GM18520 (cell line): Measurements from ENCODE around the gene CDON.

Experiments used
- ATAC-seq: cut with Tn5 transposase; IDR thresholded peaks from one replicate; pipeline ENCODE4 v1.9.1; 2021; ENCODE audit not compliant: unreplicated experiment

CDON gene

GRCh38 chr11:125957618-125958332, 104.9 kb downstream of the CDON start:
- ATAC-seq = no peak

DNA sequence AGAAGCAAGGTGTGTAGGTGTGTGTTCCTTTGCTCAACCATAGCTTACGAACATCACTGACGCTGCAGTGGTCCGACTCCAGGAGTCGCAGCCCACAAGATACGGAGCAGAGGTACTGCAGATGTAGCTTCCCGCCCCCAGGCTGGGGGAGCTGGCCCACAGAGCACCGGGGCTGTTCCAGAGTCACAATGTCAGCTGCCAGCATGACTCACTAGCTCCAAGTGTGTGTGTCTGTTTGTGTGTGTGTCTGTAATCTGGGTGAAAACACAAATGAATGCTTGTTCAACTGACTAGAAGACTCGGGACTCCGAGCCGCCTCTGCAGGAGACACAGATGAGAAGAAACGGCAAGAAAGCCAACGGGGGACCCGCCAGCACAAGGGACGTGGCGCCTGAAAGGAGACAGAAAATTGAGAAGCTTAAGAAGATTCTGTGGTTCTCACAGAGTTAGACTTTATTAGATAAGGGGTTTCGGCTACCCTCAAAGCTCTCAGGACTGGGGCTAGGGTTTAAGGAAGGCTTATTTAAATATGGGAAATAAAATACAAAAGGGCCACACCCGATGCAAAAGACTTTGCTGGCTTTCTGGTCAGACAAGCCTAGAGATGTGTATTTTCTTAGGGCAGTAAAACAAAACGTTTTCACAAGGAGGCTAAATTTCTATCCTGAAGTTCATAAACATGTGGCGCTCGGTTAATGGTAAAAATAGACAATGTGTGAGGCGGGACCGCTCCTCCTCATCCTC, 106.1 kb downstream of the CDON start:
- ATAC-seq = no peak

DNA sequence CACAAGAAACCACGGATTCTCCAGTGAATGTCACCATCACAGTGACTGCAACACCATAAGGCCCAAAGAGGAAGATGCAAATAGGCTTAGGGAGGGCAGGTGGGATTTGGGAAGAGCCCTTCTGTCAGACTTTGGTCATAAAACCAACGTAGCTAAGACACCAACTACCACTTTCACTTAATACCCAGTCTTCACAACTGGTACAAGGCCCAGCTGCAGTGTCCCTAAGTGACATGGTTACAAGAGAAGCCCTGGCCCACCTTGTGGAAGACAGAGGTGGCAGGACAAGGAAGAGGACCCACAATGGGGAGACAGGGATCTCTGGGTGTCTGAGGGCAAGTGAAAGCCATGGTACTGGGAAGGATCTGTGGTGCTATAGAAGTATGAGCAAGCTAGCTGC, 106.8 kb downstream of the CDON start:
- ATAC-seq = no peak

GRCh38 chr11:125954945-125955640, 107.6 kb downstream of the CDON start:
- no peak for ATAC-seq

DNA sequence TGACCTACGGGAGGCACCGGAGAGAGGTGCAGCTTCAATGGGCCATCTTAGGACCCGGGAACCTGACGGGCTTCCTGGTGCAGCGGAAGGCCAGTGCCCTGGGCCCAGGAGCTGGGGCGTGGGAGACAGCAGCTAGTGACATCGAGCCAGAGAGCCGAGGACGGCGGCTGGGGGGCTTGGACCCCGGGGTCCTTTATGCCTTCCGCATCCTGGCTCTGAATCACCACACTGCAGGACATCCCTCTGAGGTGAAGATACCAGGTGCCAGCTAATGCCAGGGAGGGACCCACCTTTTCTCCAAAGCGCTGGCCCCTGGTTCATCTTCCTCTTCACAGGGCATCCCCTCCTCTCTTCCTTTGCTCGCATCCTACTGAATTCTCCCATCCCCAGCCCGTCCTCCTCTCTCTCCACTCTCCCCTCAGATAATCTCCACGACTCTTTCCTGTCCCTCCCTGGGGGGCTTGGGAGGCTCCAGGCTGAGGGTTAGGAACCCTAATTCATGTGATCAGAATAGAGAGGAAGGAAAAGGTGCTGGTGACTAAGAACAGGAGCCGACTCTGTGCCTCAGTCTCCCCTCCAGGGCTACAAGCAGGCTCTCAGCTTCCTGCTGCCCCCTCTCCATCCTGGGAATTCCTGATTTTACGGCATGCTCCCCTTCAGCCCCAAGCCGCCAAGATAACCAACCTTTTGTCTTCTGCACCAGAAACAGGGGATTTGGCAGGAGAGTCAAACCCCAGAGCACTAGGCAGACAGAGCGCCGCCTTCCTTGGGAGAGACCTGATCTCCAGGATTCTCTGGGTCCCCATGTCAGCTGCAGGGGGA, 108.3 kb downstream of the CDON start:
- no peak for ATAC-seq

- no peak for ATAC-seq
These were observed 109.2 kb downstream of the CDON start for GRCh38 chr11:125953401-125953935.

GRCh38 chr11:125952973-125953372, 109.7 kb downstream of the CDON start:
- no peak for ATAC-seq

GRCh38 chr11:125952559-125952958, 110.1 kb downstream of the CDON start:
- no peak for ATAC-seq

DNA sequence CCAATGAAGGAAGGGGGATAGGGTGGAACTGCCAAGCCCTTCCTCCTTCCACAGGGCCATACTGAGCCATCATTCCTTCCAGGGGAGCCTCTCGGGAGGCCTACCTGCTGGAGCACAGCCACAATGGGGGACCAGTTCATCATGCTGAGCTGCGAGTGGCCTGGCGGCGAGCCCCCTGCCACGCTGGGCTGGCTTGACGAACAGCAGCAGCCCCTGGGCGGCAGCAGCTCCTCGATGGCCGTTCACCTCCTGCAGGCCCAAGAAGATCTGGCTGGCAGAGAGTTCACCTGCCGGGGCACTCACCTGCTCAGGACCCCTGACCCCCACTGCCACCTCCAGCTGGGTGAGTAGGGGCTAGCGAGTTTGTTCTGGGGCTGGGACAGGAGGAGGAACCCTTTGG, 110.9 kb downstream of the CDON start:
- no peak for ATAC-seq

DNA sequence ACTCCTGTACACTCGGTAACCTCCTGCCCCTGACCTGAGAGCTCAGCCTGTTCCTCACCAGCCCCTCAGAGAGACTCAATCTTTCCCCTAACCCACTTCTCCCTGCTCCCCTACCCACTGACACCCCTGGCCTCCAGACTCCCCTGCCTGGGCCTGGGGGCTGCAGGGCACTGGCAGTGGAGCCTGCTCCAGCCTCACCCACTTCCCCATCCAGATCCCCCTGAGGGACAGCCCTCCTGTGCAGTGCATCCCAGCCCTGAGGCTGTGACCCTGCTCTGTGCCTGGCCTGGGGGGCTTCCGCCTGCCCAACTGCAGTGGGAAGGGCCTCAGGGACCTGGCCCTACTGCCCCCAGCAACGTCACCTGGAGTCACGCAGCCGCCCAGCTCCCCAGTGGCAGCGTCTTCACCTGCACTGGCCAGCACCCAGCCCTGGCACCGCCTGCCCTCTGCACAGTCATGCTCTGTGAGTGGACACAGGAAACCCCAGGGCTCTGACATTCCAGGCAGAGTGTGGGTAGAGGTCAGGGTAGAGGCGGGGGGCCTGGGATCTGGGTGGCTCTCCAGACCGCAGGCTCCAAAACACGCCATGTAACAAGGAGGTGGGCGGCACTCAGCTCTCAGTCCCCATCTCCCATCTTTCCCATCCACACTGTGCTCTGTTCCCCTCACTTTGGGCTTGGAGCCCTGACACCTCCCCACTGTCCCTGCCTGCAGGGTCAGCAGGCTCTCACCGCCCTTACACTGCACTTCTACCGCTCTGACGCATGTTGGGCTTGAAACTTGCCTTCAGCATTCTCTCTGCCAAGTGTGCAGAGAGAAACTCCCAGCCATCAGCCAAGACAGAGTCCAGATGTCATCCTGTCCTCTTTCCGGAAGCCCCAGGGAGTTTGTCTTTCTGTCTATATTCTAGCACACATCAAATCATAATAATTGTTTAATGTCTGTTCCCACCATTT, 111.7 kb downstream of the CDON start:
- no peak for ATAC-seq

DNA sequence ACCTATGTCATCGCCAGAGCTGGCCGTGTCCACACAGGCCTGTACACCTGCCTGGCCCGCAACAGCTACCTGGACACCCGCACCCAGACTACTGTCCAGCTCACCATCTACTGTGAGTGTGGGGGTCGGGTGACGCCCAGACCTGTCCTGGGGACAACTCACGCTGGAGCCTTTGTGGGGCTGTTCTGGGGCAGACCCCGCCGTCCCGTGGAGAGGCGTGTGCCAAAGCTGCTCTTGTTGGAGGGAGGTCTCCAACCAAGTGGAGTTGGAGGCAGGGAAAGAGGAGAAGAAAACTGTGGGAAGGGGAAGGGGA, 112.5 kb downstream of the CDON start:
- ATAC-seq = no peak

DNA sequence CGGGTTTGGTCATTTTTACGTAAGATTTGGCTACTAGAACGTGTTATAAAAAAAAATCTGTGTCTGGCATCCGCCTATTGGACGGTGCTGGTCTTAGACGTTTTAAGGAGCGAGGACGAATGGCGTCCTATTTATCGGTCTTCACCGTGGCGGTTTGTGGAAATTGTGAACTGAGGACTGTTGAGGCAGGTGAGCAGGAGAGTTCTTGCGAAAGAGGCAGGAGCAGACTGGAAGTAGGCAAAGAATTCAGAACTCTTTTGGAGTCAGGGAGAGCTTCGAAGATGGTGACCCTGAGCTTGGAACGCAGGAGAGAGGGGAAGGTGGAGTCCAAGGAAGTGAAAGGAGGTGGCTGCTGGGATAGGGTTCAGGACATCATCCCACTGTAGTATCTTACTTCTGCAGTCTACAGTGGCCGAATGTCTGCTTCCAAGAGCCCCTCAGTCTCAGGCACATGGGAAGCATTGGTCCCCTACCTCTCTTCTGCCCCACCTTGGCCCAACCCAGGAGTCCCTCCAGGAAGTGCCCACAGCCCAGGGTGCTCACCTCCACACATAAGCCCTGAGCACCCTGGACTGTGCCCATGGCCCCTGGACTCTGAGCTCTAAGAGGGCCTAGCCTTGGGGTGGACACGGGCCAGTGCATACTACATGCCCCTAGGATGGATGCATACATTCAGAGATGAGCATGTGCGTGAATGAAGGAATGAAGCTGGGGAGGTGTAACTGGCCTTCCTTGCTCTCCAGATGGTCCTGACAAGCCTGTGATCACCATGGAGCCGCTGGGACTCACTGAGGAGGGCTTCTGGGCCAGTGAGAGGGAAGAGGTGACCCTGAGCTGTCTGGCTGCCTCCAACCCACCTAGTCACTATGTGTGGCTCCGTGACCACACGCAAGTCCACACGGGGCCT, 113.1 kb downstream of the CDON start:
- ATAC-seq = no peak

GRCh38 chr11:125948278-125949051, 114.2 kb downstream of the CDON start:
- ATAC-seq = no peak

DNA sequence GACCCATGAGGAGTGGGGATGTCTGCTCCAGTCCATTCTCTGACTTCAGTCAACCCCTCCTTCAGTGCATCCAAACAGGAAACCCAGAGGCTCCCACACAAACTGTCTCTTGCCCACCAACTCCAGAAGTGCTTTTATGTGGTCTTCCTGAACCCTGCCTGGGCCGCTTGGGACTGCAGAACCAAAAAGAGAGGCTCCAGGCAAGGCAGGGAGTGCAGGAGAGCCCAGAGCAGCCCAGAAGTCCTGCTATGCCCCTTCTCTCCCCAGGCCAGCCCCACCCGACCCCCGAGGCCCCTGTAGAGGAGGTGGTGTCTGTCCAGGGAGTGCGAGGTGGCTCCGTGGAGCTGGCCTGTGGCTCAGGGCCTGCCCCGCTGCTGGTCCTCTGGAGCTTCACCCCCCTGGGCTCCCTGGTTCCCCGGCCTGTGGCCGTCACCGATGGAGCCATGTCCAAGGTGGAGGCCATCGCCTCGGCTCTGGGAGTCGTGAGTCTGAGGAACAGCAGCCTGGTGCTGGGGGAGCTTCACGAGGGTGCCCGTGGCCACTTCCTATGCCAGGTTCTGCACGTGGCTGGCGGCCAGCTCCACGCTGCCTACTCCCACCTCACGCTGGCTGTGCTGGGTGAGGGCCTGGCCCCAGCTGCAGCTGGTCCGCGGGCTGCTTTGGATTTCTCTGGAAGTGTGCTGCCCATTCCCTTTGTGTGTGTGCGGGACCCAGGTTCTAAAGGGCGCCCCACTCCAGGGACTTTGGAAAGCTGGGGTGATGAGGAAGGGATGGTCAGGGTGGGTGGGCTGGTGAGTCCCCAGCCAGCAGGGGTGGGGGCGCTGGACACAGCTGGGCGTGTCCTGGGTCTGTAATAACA, 115.0 kb downstream of the CDON start:
- ATAC-seq = no peak

DNA sequence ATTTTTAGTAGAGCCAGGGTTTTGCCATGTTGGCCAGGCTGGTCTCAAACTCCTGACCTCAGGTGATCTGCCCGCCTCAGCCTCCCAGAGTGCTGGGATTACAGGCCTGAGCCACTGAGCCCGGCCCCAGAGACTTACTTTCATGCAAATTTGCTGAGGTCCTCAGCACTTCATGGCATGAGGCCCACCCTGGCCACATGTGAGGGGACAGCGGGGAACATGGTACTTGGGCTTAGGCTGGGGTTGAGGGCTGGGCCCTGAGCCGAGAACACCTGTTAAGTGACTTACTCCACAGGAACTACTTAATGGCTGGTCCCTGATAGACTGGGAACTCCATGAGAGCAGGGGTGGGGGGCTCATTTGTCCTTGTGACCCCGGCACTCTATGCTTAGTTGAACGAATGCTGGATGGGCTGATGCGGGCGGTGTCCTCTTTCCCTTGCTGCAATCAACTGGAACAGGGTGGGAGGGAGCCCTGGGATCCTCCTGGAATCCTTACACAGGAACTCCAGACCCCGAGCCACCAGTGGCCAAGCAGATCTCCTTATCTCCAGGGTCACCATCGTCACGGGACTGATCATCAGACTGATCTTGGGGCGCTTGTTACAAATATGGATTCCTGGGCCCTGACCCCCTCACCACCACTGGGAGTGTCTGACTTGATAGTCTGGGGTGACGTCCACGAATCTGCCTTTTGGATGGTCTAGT, 115.8 kb downstream of the CDON start:
- ATAC-seq = no peak

DNA sequence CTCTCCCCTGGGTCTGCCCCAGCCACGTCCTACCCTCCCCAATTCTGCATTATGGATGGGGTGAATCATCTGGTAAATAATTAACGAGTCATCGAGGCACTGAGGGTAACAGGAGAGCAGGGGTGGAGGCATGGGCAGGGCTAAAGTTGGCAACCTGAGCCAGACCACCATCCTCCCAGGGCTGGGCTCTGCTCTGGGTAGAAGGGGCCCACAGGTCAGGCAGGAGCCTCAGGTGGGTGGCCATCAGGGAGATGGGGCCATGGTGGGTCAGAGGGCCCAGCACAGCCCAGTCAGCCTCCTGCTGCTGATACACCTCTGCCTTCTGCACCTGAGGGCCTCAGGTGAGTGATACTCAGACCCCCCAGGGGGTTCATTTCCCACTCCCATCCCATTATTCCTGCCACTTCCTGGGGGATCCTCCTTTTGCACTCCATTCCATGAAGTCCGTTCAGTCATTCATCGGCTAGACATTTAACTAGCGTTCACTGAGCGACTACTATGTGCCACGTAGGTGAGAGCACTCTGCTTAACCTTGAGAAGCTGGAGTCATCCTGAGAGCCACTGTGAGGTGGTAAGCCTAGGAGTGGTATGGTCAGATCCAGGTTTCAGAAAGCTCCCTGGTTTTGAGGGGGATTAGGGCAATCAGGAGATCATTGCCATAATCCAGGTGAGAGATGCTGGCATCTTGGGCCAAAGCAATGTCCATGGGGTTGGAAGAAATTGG, 116.7 kb downstream of the CDON start, which contains the start of gene VSIG10L2:
VSIG10L2 (plus strand) TSS at position 248 of the 724 bp plus-strand sequence; CDS start at position 260, 12 bp downstream.
- ATAC-seq = no peak
